WERI-Rb-1 (cell line): ENCODE data around the gene DCLK2.

Experiments
- DNase-seq: peaks from one replicate; pipeline ENCODE4 v3.0.0-alpha.2; 2020
- H3K27ac ChIP-seq: fragments of 250-450 bp; sonication (Bioruptor Pico); 2 replicates; pipeline ENCODE4 v1.5.1; 2020; ENCODE audit warnings: mild to moderate bottlenecking, moderate library complexity
- H3K27me3 ChIP-seq: fragments of 250-450 bp; sonication (Bioruptor Pico); 2 replicates; pipeline ENCODE4 v1.5.1; 2021; ENCODE audit warnings: mild to moderate bottlenecking, low read depth, moderate library complexity; ENCODE audit not compliant: insufficient read depth, severe bottlenecking
- H3K36me3 ChIP-seq: fragments of 250-450 bp; sonication (Bioruptor Pico); 2 replicates; pipeline ENCODE4 v1.5.1; 2020; ENCODE audit warnings: mild to moderate bottlenecking, moderate library complexity
- H3K4me3 ChIP-seq: 2 replicates; pipeline ENCODE4 v1.5.1; 2011; ENCODE audit warnings: low read depth, mild to moderate bottlenecking, control low read depth, low read length
- H3K9me3 ChIP-seq: fragments of 250-450 bp; sonication (Bioruptor Pico); 2 replicates; pipeline ENCODE4 v1.5.1; 2021; ENCODE audit warnings: mild to moderate bottlenecking, moderate library complexity; ENCODE audit not compliant: severe bottlenecking
- CTCF ChIP-seq: IDR thresholded peaks from 2 replicates; pipeline ENCODE4 v1.5.1; 2011; ENCODE audit warnings: low read depth, mild to moderate bottlenecking, control low read depth, inconsistent platforms, low read length

The DCLK2 gene

GRCh38 chr4:150047546-150047945 lies 30.7 kb upstream of the DCLK2 start:
- no peaks in the 10 kb centered on the region for H3K9me3 ChIP-seq
- H3K27ac ChIP-seq, result no peak overlapping the region
- no peak for TF ChIP-seq CTCF
- no peak for DNase-seq
- no peaks in the 10 kb centered on the region for H3K36me3 ChIP-seq
- H3K4me3 ChIP-seq, result no peak overlapping the region
- no peaks in the 10 kb centered on the region for H3K27me3 ChIP-seq

GRCh38 chr4:150049682-150050081 lies 28.6 kb upstream of the DCLK2 start:
- H3K9me3 ChIP-seq, result no peaks in the 10 kb centered on the region
- no peaks in the 10 kb centered on the region for H3K36me3 ChIP-seq
- no peak overlapping the region for H3K4me3 ChIP-seq
- H3K27ac ChIP-seq, result no peak overlapping the region
- no peaks in the 10 kb centered on the region for H3K27me3 ChIP-seq
- DNase-seq, result no peak
- TF ChIP-seq CTCF, result no peak

DNA sequence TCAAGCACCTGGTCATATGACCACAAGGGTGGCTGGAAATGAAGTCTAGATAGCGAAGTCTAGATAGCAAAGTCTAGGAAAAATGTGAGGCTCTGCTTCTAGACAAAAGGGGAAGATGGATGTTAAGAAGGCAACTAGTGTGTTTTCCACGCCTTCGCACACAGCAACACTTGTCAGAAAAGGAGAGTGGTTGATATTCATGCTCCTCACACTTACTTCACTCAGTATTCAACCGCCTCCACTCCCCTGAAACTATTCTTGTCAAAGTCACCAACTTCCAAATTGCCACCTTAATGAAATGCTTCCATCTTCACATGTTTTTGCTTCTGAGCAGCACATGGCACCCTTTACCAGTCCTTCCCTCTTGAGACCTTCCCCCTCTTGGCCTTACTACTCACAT lies 27.7 kb upstream of the DCLK2 start:
- DNase-seq, result no peak
- H3K9me3 ChIP-seq, result peaks cover under 1% of the 10 kb centered on the region
- no peak for TF ChIP-seq CTCF
- H3K27ac ChIP-seq, result no peak overlapping the region
- no peak overlapping the region for H3K4me3 ChIP-seq
- no peaks in the 10 kb centered on the region for H3K36me3 ChIP-seq
- H3K27me3 ChIP-seq, result no peaks in the 10 kb centered on the region

DNA sequence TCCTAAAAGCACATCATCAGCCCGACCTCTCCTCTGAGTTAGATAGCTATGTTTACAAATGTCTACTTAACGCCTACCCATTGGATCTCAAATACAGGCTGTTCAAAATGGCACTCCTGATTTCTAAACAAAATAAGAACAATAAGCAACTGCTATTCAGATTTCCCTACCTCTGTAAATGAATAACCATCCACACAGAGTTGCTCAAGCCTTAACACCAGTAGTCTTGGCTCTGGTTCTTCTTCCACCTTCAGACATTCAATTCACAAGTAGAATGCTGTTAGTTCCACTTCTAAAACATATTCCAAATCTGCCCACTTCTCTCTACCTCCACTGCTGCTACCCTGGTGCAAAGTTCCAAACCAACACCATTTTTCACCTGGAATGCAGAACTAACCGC lies 27.1 kb upstream of the DCLK2 start:
- no peak for TF ChIP-seq CTCF
- no peak for DNase-seq
- H3K9me3 ChIP-seq, result peaks cover 4% of the 10 kb centered on the region
- no peaks in the 10 kb centered on the region for H3K36me3 ChIP-seq
- no peaks in the 10 kb centered on the region for H3K27me3 ChIP-seq
- H3K4me3 ChIP-seq, result no peak overlapping the region
- H3K27ac ChIP-seq, result no peak overlapping the region

DNA sequence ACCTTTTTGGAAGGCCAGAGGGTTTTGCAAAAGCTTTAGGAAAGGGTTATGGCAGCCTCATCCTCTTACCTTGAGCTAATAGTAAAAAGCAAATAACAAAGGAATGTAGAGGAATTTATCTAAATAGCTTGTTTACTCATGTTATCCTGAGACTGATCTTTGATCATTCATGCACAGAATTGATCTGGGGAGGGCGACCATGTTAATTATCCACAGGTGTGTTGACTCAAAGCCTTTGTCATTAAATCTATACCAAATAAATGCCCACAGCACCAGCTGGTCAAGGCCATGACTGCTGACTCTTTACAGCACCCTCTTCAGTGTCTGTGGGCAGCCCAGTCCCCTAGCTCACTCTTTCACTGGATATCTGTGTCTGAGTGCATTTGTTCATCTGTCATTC lies 22.8 kb upstream of the DCLK2 start:
- TF ChIP-seq CTCF, result no peak
- no peak overlapping the region for H3K27ac ChIP-seq
- DNase-seq, result no peak

DNA sequence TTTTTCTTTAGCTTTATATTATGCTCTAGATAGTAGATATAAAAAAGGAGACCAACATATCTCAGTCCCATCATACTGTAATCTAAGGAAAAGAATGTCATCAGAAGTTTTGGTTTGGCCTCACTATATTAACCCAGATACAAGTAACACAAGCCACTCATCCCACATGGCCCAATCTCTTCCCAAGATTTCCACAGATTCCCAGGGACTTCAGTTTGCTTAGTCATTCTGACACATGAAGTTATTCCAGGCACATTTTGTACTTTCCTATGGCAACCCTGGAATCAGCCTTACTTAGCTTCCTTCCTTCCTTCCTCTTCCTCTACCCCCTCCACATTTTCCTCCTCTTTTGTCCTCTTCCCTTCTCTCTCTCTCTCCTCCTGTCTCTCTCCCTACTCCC lies 21.7 kb upstream of the DCLK2 start:
- Histone ChIP-seq H3K9me3 (peaks cover 4% of the 10 kb centered on the region), H3K27me3 (no peaks in the 10 kb centered on the region), H3K27ac (no peak overlapping the region), H3K4me3 (no peak overlapping the region), H3K36me3 (no peaks in the 10 kb centered on the region)
- DNase-seq, result no peak
- no peak for TF ChIP-seq CTCF

More for the DNA sequence above, 22.8 kb upstream of the DCLK2 start:
- H3K4me3 ChIP-seq, result no peak overlapping the region
- no peaks in the 10 kb centered on the region for H3K27me3 ChIP-seq
- H3K36me3 ChIP-seq, result no peaks in the 10 kb centered on the region
- peaks cover 4% of the 10 kb centered on the region for H3K9me3 ChIP-seq
